K562 (cell line): Measurements from ENCODE around the gene CEMIP2.

Experiments used
- FOSL1 ChIP-seq: fragments of 200-800 bp; sonication (Bioruptor generic); conservative IDR thresholded peaks from 2 replicates; pipeline ENCODE4 v1.6.1; 2016; ENCODE audit warnings: missing genetic modification characterization, missing compliant biosample characterization
- HMGN3 ChIP-seq: IDR thresholded peaks from 2 replicates; pipeline ENCODE4 v1.6.1; 2011; ENCODE audit warnings: borderline replicate concordance, low read depth, mild to moderate bottlenecking, mixed read lengths, low read length; ENCODE audit not compliant: insufficient read length; ENCODE audit errors: extremely low read depth
- KLF13 ChIP-seq: fragments of 450-650 bp; IDR thresholded peaks from 2 replicates; pipeline ENCODE4 v1.6.1; 2016; ENCODE audit warnings: missing genetic modification characterization, low read depth, mild to moderate bottlenecking, missing compliant biosample characterization, moderate library complexity, borderline replicate concordance
- TF ChIP-seq, protein P1 (sequence below), 2 experiments: fragments of 450-650 bp in 1 of 2; sonication (generic) in 1 of 2; formaldehyde crosslinking; conservative IDR thresholded peaks; 2 replicates each; pipeline versions ENCODE4 v1.4.0 to v1.8.1; 2020 to 2022; ENCODE audit warnings: mild to moderate bottlenecking in 1 of 2, missing genetic modification reagents in 1 of 2
- TF ChIP-seq, protein P2 (sequence below): fragments of 450-650 bp; IDR thresholded peaks from 2 replicates; pipeline ENCODE4 v1.6.1; 2016; ENCODE audit warnings: borderline replicate concordance
- TF ChIP-seq, protein P3 (sequence below): sonication (generic); formaldehyde crosslinking; IDR thresholded peaks from 2 replicates; pipeline ENCODE4 v1.8.1; 2022; ENCODE audit warnings: missing genetic modification reagents

DNA sequence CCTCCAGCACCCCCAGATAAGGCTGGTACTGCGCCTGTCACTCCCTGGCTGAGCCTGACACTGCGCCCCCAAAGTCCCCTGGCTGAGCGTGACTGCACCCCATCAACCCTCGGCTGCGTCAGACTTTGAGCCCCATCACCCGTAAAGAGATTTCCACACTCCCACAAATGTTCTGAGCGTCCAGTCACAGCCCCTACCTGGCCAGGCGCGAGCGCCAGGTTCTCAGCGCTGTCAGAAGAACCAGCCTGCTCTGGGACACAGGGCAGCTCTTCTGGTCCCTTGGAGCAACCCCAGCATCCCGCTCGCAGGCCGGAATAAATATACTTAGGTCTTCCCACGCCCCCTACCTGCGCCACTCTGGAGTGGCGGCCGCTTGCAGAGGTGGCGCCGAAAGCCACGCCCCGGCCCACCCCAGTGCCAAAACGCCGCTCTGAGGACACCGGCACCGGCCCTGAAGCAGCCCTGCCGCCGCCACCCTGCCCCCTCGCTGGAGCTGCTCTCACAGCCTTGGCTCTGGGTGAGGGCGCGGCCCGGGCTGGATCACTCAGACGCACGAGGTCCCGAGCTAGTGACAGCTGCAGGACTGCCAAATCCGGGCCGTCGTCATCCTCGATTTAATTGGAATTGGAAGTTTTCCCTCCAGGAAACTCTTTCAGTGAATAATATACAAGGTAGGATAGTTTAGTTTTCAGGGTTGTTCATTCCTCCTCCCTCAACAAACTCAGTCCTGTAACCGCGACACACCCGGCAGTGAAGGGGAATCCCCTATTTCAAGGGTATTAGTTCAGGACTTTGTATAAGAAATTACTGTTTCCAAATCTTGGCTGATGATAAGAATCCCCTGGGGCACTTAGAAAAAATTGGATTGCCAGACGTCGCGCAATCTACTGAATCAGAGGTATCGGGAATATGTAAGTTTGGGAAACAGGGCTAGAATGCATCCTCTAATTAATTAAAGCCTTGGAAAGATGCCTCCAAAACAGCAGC, 1.2 kb upstream of the CEMIP2 start:
- TF ChIP-seq, protein P1, sequence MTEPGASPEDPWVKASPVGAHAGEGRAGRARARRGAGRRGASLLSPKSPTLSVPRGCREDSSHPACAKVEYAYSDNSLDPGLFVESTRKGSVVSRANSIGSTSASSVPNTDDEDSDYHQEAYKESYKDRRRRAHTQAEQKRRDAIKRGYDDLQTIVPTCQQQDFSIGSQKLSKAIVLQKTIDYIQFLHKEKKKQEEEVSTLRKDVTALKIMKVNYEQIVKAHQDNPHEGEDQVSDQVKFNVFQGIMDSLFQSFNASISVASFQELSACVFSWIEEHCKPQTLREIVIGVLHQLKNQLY (CRISPR knock-in tag; conservative IDR thresholded peaks at IDR 0.05), result no peak
- TF ChIP-seq HMGN3 (no peak), KLF13 (no peak), FOSL1 (tag) (no peak)
- TF ChIP-seq, protein P2, sequence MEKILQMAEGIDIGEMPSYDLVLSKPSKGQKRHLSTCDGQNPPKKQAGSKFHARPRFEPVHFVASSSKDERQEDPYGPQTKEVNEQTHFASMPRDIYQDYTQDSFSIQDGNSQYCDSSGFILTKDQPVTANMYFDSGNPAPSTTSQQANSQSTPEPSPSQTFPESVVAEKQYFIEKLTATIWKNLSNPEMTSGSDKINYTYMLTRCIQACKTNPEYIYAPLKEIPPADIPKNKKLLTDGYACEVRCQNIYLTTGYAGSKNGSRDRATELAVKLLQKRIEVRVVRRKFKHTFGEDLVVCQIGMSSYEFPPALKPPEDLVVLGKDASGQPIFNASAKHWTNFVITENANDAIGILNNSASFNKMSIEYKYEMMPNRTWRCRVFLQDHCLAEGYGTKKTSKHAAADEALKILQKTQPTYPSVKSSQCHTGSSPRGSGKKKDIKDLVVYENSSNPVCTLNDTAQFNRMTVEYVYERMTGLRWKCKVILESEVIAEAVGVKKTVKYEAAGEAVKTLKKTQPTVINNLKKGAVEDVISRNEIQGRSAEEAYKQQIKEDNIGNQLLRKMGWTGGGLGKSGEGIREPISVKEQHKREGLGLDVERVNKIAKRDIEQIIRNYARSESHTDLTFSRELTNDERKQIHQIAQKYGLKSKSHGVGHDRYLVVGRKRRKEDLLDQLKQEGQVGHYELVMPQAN, result no peak
- TF ChIP-seq, protein P3, sequence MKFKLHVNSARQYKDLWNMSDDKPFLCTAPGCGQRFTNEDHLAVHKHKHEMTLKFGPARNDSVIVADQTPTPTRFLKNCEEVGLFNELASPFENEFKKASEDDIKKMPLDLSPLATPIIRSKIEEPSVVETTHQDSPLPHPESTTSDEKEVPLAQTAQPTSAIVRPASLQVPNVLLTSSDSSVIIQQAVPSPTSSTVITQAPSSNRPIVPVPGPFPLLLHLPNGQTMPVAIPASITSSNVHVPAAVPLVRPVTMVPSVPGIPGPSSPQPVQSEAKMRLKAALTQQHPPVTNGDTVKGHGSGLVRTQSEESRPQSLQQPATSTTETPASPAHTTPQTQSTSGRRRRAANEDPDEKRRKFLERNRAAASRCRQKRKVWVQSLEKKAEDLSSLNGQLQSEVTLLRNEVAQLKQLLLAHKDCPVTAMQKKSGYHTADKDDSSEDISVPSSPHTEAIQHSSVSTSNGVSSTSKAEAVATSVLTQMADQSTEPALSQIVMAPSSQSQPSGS, result no peak
